GM19035 (cell line): Measurements from ENCODE around the gene QSOX1.
"Not testable (repeated sequence)": the region's sequence is repeated elsewhere in the genome, so short reads cannot be mapped to it uniquely, and the experiment has no call there.

Experiments used
- ATAC-seq: cut with Tn5 transposase; IDR thresholded peaks from one replicate; pipeline ENCODE4 v1.9.1; 2021; ENCODE audit not compliant: unreplicated experiment

QSOX1 gene, protein sequence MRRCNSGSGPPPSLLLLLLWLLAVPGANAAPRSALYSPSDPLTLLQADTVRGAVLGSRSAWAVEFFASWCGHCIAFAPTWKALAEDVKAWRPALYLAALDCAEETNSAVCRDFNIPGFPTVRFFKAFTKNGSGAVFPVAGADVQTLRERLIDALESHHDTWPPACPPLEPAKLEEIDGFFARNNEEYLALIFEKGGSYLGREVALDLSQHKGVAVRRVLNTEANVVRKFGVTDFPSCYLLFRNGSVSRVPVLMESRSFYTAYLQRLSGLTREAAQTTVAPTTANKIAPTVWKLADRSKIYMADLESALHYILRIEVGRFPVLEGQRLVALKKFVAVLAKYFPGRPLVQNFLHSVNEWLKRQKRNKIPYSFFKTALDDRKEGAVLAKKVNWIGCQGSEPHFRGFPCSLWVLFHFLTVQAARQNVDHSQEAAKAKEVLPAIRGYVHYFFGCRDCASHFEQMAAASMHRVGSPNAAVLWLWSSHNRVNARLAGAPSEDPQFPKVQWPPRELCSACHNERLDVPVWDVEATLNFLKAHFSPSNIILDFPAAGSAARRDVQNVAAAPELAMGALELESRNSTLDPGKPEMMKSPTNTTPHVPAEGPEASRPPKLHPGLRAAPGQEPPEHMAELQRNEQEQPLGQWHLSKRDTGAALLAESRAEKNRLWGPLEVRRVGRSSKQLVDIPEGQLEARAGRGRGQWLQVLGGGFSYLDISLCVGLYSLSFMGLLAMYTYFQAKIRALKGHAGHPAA

DNA sequence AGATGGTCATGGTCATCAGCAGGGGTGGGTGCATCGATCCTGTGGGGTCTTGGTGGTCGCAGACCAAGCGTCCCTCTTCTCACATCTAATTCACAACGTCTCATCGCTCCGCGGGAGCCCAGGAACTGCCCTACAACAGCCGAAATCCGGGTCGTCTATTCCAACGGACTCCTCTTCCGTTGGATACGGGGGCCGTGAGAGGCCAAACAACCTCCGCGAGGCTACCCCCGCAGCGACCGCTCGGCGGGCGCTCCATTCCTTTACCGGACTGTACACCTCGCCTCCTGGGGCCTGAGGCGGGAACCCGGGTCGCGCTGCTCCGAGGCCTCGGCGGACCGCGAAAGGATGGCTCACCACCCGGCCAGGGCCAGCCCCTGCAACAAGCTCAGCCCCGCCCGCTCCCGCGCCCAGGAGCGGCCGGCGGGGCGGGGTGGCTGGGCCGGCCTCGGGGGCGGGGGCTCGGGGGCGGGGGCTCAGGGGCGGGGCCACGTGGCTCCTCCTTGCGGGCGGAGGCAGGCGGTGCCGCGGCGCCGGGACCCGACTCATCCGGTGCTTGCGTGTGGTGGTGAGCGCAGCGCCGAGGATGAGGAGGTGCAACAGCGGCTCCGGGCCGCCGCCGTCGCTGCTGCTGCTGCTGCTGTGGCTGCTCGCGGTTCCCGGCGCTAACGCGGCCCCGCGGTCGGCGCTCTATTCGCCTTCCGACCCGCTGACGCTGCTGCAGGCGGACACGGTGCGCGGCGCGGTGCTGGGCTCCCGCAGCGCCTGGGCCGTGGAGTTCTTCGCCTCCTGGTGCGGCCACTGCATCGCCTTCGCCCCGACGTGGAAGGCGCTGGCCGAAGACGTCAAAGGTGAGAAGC lies at the start of gene QSOX1:
TSS of gene QSOX1 (plus strand) at position 545 of the 857 bp plus-strand sequence. CDS start at position 584, 39 bp downstream.
- peak; percentile 93 for ATAC-seq

DNA sequence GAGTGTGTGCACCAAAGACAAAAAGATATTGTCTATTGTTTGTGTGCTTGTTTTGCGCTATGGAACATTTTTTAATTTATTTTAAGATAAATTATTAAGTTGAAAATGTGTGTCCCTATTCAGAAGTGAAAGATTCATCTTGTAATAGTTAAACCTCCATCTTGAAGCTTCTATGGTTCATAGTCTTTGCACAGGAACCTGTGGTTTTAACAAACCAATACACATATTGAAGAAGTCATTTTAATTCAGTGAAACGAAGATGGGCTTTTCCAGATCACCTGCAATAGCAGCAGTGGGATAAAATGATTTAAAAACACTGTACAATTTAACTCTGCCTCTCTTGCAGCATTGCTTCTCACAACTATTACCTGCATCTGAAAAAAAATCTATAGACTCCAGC lies 42.6 kb upstream of the QSOX1 start:
- ATAC-seq: no peak

DNA sequence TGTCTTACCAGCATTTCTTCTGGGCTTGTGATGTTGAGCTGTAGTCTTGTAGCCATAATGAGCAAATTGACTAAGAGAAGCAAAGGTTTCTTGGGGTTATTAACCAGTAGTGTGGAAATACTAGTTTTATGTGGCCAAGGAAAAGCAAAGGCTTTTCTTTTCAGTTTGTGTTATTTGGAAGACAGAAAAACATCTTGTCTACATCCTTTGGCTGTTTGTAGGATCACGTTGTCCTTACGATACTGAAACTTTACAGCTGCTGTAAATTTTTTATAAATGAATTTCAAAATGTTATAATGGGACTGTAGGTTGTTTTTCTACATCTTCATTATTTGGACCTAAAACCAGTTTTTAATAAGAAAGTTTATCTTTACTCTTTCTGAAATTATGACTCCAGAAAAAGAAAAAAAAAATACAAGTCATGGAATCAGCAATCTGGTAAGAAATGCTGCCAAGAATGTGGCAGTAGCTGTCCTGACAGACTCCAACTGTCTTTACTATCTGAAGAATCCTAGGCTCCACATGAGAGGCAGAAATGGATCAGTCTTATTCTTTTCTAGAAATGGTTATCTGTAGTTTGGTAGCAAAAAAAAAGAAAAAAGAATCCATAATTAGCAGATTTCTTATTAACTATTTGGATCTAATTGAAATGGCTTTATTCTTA lies 41.6 kb upstream of the QSOX1 start:
- ATAC-seq: no peak

DNA sequence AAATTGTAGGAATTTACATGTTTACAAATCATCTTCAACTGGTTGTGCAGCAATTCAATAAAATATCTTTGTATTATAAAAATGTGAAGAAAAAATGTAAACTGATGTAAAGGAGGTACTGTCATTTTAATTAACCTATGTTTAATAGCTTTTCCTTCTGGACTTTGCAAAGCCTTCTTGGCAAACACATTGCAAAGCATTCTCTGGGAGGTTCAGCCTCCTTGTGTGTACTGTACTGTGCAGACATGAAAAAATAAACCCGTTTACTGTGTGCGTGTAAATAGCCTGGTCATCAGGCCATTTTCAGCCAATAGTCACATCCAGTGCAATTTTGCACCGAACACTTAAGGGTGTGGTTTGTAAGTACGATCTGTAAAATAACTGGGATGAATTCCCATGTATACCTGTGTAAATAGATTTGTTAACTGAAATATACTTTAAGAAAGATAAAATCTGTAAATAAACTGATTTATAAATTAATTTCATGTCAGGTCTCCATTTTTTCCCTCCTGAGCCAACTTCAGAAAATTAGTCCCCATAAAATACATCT lies 40.2 kb upstream of the QSOX1 start:
- ATAC-seq: no peak

DNA sequence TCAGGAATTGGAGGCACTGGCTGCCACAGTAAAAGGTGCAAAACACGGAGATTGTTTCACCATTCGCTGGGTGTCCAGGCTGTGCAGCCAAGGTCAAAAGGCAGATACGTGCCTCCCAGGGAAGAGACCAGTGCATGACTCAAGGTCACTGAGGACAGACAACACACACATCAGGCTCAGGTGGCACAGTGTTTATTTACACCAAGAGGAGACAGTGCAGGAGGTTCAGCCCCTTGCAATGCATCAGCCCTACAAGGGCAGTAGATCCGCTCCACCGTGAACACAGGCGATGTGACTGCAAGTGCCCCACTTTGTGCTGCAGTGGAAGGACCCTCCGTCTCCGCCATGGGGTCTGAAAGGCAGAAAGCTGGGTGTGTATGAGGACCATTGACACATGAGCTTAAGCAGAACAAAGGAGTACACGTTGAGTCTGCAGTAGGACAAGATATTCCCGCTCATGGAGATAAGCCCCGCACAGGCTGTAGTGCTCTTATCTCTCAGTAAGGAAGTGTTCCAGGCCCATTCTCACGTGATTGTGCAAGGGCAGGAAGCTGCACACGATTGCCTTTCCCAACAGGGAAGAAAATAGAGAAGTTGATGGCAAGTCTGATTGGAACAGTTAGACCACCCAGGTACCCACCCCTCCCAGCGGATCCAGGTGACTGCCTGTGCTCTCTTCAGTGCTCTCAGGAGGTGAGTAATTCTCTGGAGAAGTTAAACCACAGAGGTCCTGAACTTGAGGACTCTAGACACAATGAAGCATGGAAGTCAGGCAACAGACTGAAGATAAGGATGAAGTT lies 37.5 kb upstream of the QSOX1 start:
- no peak for ATAC-seq

DNA sequence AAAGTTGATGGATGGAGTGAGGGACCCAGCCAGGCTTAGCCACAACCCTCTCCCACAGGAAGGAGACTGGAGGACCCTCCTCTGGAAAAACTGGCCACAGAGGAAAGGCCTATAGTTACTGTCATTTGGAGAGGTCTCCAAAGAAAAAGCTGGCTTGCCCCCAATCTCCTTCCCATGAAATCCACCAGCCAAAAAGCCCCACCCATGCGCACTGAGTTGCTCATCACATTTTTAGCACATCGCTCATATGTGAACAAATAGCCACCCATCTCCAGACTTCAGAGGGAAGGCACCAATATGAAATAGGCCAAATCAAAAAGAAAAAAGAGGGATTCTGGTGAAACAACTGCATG lies 36.9 kb upstream of the QSOX1 start:
- ATAC-seq: no peak

DNA sequence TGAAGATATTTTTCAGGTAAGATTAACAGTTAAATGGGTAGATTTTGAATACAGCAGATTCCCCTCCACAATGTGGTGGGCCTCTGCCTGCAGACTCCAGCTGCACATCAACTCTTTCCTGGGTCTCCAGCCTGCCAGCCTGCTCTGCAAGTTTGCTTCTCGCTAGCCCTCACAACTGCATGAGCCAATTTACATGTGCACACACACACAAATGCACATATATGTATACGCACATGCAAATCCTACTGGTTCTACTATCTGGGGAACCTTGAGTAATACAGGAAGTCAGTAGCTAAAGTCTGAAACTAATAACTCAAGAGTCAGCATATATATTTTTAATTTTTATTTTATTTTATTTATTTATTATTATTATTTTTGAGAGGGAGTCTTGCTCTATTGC lies 34.8 kb upstream of the QSOX1 start:
- ATAC-seq: no peak

DNA sequence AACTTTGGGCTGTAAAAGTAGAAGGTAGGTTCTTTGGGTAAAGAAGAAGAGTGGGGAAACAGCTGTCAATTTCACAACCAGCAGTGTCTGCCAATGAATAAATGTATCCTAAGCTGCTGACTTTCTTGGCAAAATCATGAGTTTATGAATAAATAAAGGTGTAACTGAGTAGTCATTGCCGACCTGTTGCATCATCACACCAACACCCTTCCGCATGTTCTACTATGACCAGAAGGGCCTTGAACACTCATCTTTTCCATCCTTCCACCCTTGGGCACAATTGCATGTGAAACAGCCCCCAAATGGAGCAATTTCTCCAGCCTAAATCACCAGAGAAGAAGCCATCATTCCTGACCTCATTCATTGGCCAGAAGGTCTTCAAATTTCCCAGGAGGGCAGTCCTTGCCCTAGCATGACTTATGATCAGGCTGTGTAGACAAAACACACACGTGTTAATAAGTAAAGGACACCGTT lies 31.2 kb upstream of the QSOX1 start:
- ATAC-seq: no peak

DNA sequence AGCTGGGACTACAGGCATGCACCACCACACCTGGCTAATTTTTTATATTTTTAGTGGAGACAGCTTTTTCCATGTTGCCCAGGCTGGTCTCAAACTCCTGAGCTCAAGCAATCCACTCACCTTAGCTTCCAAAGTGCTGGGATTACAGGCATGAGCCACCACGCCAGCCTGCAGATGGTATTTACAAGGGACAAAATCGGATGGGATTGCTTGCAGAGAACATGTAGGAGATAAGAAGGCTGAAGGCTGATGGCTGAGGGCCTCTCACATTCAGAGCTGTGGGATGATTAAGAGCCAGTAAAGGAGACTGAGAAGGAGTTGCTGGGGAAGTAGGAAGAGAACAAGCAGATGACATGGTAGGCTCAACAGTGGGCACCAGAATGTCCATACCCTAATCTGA lies 24.0 kb upstream of the QSOX1 start:
- ATAC-seq: no peak

DNA sequence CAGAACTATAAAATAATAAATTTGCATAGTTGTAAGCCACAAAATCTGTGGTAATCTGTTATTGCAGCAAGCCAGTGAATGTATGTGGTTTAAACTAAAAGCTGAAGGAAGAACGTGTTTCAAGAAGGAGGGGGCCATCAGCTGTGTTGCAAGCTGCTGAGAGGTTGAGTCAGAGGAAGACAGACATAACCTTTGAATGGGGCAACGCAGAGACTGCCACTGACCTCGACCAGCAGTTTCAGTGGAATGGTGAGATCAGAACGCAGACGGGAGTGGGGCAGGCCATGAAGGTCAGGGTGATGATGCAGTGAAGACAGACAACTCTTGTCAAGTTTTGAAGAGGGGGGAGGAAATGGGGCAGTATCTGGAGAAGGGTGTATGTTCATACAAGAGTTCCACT lies 23.2 kb upstream of the QSOX1 start:
- no peak for ATAC-seq

DNA sequence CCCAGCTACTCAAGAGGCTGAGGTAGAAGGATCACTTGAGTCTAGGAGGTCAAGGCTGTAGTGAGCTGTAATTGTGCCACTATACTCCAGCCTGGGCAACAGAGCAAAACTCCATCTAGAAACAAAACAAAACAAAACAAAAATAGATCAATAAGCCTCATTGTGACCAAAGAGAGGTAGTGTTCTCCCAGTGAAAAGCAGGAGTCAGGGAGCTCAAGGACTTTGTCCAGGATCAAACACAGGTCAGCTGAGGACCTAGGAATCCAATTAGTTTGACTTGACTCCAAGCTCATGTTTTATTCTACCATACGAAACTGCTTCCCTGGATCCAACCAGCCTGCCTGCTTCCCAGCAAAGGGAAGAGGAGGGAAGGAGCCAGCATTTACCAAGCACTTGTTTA lies 21.5 kb upstream of the QSOX1 start:
- no peak for ATAC-seq

DNA sequence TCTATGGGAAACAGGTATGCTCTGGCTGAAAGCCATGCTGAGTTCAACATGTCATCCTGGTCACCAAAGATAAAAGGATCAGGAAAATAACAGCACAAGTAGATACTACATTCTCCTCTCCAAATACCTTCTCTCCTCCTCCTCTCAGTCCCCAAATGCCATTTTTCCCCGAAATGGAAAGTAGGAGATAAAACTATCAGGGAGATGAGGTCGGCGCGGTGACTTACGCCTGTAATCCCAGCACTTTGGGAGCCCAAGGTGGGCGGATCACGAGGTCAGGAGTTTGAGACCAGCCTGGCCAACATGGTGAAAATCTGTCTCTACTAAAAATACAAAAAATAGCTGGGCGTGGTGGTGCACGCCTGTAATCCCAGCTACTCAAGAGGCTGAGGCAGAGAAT lies 21.0 kb upstream of the QSOX1 start:
- ATAC-seq: not testable (repeated sequence)

DNA sequence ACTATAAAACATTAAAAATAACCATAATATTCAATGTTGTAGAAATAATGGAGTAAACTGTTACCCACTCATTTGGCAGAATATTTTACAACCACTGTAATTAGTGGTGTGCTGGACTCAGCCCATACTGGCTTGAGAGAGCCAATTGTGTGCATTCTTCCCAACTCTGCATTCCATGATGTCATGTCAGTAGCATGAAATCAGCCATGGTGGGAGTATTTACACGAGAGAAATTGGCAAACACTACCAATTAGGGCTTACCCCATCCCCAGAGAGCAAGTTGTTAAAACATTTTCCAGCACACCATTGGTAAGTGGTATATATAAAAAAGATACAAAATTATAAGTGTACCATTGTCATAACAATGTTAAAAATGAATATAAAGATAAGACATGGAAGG lies 19.1 kb upstream of the QSOX1 start:
- no peak for ATAC-seq

DNA sequence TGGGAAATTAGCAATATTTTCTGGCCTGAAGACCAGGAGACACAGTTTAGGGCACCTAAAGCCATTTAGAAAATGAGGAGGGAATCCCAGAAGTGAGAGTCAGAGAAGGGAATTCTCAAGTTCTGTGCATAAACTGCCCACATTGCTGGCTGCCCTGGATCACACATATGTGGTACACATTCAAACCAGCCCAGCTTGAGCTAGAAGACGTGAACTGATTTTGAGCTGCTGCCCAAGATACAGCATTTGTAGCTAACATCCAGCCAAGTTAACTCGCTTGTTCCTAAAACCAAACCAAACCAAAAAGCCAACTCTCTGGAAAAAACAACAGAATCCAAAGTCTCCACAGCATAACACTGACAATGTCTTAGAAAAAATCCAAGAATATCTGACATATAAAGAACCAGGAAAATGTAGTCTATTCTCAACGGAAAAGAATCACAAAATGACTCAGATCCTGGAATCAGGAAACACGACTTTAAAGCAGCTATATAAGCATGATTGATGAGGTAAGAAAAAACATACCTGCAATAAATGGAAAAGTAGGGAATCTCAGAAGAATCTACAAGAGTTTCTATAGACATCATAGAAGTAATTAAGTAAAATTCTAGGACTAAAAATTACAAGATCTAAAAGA lies 18.2 kb upstream of the QSOX1 start:
- ATAC-seq: no peak

DNA sequence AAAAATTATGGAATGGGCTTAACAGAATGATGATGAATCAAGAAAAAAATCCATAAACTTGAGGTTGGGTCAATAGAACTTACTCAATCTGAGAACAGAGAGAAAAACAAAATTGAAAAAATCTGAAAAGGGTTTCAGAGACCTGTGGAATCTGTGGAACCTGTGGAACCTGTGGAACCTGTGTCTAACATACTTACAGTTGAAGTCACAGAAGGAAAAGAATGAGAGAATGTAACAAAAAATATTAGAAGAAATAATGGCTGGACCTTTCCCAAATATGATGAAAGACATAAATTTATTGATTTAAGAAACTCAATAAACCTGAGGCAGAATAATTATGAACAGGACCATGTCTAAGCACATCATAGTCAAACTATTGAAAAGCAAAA lies 17.7 kb upstream of the QSOX1 start:
- ATAC-seq: no peak

DNA sequence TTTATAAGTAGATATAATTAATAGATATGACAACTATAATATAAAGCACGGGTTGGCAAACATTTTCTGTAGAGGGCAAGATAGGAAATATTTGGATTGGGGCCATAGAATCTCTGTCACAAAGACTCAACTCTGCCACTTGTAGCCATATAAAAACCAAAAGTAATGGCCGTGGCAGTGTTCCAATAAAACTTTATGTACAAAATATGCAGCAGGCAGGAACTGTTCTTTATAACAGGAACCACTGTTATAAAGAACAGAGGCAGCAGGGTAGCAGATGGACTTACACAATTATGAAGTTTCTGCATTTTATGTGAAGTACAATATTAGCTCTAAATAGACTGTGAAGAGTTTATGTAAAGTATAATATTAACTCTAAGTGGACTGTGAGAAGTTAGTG lies 16.9 kb upstream of the QSOX1 start:
- no peak for ATAC-seq

DNA sequence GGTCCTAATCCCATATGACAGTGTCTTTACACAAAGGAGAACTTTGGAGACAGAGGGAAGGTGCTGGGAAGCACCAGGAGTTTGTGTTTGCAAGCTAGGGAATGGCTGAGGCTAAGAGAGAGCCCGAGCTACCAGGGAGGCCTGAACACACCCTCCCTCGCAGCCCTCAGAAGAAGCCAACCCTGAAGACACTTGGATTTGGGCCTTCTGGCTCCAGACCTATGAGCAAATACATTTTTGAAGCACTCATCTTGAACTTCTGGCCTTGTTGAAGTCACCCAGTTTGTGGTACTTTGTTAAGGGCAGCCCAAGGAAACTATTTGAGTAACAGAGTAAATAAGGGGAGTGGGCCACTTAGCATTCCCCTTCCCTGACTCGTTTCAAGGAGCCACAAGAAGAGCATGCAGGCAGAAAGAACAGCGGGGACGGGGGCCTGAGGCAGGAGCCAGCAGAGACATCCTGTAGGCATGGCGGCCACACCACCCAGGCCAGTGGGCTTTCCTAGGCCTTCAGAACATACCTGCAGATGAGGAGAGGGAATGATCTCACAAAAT lies 13.2 kb upstream of the QSOX1 start:
- no peak for ATAC-seq

DNA sequence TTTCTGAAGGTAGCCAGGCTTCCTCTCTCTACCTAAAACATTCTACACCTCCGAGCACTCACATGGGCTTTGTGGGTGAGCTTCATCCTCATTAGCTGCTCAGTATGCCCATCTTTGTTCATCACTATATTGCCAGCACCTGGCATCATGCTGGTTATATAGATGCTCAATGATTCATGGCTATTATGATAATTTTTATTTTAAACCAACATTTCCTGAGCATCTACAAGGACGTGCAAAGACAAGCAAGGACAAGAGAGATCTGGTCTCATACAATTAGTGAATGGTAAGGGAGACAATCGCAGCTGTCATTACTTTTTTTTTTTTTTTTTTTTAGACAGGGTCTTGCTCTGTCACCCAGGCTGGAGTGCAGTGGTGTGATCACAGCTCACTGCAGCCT lies 11.3 kb upstream of the QSOX1 start:
- no peak for ATAC-seq
